GM12865 (cell line): Measurements from ENCODE around the gene LINGO3.
A peak's percentile ranks its signal among the peaks of the same experiment; 100 is the strongest.

ENCODE experiments used
- DNase-seq: peaks from one replicate; pipeline ENCODE4 v3.0.0; 2010; ENCODE audit warnings: low read depth
- H3K4me3 ChIP-seq: 2 replicates; pipeline ENCODE4 v1.5.1; 2011; ENCODE audit warnings: mild to moderate bottlenecking, low read depth, low read length, control low read depth
- TF ChIP-seq, protein P1 (sequence below): IDR thresholded peaks from 2 replicates; pipeline ENCODE4 v1.5.1; 2011; ENCODE audit warnings: low read length, control low read depth, low read depth, inconsistent platforms; ENCODE audit not compliant: insufficient read depth; ENCODE audit errors: missing control alignments

Gene LINGO3

DNA sequence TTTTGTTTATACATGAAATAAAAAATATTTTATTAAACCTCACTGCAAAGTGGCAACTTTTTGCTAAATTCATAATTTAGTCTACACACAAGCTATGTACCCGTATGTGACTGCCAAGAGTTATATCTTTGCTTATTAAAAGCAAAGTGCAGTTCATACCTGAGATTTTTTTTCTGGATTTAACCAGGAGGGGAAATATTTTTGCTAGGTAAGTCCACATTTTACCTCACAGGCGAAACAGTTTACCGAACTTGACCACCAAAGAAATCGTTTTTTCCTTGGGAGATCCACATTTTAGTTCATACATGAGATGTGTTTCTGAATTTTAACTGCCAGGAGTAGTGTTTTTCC, 39.5 kb downstream of the LINGO3 start:
- H3K4me3 ChIP-seq: peak overlapping the region; percentile 80
- DNase-seq: no peak
- TF ChIP-seq, protein P1, sequence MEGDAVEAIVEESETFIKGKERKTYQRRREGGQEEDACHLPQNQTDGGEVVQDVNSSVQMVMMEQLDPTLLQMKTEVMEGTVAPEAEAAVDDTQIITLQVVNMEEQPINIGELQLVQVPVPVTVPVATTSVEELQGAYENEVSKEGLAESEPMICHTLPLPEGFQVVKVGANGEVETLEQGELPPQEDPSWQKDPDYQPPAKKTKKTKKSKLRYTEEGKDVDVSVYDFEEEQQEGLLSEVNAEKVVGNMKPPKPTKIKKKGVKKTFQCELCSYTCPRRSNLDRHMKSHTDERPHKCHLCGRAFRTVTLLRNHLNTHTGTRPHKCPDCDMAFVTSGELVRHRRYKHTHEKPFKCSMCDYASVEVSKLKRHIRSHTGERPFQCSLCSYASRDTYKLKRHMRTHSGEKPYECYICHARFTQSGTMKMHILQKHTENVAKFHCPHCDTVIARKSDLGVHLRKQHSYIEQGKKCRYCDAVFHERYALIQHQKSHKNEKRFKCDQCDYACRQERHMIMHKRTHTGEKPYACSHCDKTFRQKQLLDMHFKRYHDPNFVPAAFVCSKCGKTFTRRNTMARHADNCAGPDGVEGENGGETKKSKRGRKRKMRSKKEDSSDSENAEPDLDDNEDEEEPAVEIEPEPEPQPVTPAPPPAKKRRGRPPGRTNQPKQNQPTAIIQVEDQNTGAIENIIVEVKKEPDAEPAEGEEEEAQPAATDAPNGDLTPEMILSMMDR: no peak

DNA sequence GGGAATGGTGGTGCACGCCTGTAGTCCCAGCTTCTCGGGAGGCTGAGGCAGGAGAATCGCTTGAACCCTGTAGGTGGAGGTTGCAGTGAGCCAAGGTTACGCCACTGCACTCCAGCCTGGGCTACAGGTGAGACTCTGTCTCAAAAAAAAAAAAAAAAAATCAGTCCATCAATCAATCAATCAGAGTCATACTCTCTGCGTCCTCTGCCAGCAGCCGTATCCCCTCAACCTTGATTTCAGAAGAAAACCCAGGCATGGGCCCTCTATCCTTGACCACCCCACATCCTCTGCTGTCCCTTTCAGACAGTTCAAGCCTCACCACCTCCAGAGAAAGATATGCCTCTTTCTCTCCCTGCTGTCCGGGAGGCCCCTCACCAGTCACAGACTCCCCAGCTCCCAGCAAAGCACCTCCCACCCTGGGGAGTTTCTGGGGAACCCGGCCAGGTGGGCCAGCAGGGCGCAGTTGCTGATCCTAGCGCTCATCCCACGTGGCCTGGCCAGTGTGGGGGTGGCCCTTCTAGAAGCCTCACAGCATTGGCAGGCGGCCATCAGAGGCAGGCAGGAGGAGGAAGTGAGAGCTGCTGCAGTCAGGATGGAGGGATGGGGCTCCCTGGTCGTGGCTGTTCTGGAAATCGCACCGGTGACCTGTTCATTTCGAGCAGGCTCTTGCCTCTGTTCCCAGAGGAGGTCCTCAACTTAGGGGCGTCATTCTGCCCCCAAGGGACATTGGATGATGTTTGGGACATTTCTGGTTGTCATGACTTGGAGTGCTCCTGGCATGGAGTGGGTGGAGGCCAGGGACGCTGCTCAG, 41.6 kb downstream of the LINGO3 start:
- DNase-seq: peak; percentile 88

DNA sequence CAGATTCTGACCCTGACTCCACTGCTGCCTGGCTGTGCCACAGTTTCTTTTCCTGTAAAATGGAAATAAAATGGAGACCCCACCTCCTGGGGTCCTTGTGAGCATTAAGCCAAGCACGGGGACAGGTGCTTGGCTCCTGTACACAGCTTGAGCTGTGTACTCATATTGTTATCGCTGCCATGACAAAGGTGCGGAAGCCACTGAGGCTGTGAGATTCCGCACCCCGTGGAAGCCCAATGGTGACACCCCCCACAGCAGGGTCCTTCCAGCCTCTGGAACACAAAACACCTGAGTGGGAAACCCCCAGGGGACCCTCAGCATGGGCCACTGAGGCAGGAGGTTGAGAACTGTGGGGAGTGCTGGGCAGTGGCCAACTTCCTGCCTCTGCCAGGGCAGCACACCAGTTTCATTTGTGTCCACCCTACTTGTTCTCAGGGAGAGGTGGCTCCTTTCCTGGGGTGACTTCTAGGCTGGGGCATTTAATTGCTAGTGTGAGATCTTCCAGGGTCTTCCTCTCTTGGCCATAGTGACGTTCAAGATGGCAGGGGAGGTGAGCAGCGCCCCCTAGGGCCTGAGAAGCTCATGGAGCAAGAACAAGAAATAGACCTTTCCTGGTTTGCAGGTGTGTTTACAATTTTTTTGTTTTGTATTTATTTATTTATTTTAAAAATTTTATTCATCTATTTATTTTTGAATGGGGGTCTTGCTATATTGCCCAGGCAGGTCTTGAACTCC, 46.3 kb downstream of the LINGO3 start:
- TF ChIP-seq, protein P1: peak; percentile 73
- H3K4me3 ChIP-seq: no peak overlapping the region
- peak; percentile 78 for DNase-seq

More for the DNA sequence above, 41.6 kb downstream of the LINGO3 start:
- TF ChIP-seq, protein P1: no peak
- no peak overlapping the region; the same call in 1 of the 2 replicates for H3K4me3 ChIP-seq

DNA sequence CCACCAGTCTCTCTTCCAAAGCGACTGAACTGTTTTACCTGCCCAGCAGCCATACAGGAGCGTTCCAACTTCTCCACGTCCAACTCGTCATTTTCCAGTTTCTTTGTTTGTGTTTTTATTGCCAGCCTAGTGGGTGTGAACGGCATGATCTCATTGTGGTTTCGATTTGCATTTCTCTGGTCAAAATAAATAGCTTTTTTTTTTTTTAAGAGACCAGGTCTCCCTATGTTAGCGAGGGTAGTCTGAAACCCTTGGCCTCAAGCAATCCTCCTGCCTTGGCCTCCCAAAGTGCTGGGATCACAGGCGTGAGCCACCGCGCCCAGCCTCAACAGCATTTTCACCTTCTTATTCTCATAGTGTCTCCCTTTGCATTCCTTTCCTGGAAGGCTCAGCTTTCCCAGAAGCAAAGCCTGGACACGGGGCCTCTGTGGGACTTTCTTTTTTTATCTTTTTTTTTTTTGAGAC, 47.6 kb downstream of the LINGO3 start:
- TF ChIP-seq, protein P1: no peak
- peak; percentile 79 for DNase-seq

DNA sequence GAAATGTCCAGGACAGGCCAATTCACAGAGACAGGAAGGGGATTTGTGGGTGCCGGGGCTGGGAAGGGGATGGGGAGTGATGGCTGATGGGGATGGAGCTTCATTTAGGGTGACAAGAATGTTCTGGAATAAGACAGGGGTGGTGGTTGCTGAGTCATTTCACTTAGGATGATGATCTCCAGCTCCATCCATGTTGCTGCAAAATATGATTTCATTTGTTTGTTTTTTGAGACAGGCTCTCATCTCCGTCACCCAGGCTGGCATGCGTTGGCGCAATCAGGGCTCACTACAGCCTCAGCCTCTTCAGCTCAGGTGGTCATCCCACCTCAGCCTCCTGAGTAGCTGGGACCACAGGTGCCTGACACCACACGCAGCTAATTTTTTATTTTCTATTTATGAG, 48.6 kb downstream of the LINGO3 start:
- DNase-seq: no peak
- no peak overlapping the region for H3K4me3 ChIP-seq
- TF ChIP-seq, protein P1: no peak

More for the DNA sequence above, 47.6 kb downstream of the LINGO3 start:
- no peak overlapping the region for H3K4me3 ChIP-seq
